H9 (cell line): Measurements from ENCODE around the gene KCTD16. TPM values are rescaled to one million over a fixed set of nuclear protein-coding genes. Genes with fewer than 3 reads are reported as not detected.

Source experiments
- DNase-seq: peaks from one replicate; pipeline ENCODE4 v3.0.0-alpha.2; 2017
- H2AFZ ChIP-seq: one replicate; pipeline ENCODE4 v1.6.1; 2013; ENCODE audit warnings: mild to moderate bottlenecking, low read length, control low read depth, moderate library complexity
- H2AK5ac ChIP-seq: 2 replicates; pipeline ENCODE4 v1.6.1; 2013; ENCODE audit warnings: low read length, control low read depth, mixed read lengths; ENCODE audit not compliant: insufficient read length
- H2BK120ac ChIP-seq: one replicate; pipeline ENCODE4 v1.6.1; 2013; ENCODE audit warnings: low read depth, mild to moderate bottlenecking, low read length, control low read depth, inconsistent platforms; ENCODE audit not compliant: poor library complexity, severe bottlenecking
- H2BK12ac ChIP-seq: 2 replicates; pipeline ENCODE4 v1.6.1; 2013; ENCODE audit warnings: low read length, control low read depth, mixed read lengths, low read depth; ENCODE audit not compliant: insufficient read length
- H2BK15ac ChIP-seq: 2 replicates; pipeline ENCODE4 v1.6.1; 2013; ENCODE audit warnings: low read depth, low read length, control low read depth
- H2BK20ac ChIP-seq: one replicate; pipeline ENCODE4 v1.6.1; 2013; ENCODE audit warnings: low read depth, mild to moderate bottlenecking, low read length, control low read depth, inconsistent platforms; ENCODE audit not compliant: poor library complexity, severe bottlenecking
- H2BK5ac ChIP-seq: 2 replicates; pipeline ENCODE4 v1.6.1; 2013; ENCODE audit warnings: low read length, control low read depth, mixed read lengths; ENCODE audit not compliant: insufficient read length
- H3K14ac ChIP-seq: 2 replicates; pipeline ENCODE4 v1.6.1; 2013; ENCODE audit warnings: low read length, control low read depth; ENCODE audit not compliant: insufficient read depth
- H3K18ac ChIP-seq: 2 replicates; pipeline ENCODE4 v1.6.1; 2013; ENCODE audit warnings: low read depth, mild to moderate bottlenecking, mixed read lengths, low read length, control low read depth; ENCODE audit not compliant: insufficient read length
- H3K23ac ChIP-seq: 2 replicates; pipeline ENCODE4 v1.6.1; 2013; ENCODE audit warnings: low read length, control low read depth, mixed read lengths, low read depth; ENCODE audit not compliant: insufficient read length
- H3K23me2 ChIP-seq: 2 replicates; pipeline ENCODE4 v1.6.1; 2013; ENCODE audit warnings: low read depth, mild to moderate bottlenecking, mixed read lengths, low read length, control low read depth; ENCODE audit not compliant: insufficient read length, poor library complexity, severe bottlenecking
- H3K27ac ChIP-seq: 2 replicates; pipeline ENCODE4 v1.5.1; 2013; ENCODE audit warnings: low read length, control low read depth, mixed read lengths, low read depth; ENCODE audit not compliant: insufficient read length
- H3K27me3 ChIP-seq: 2 replicates; pipeline ENCODE4 v1.6.1; 2013; ENCODE audit warnings: low read length, control low read depth, inconsistent platforms; ENCODE audit not compliant: insufficient read depth
- H3K4ac ChIP-seq: 2 replicates; pipeline ENCODE4 v1.6.1; 2013; ENCODE audit warnings: low read depth, mild to moderate bottlenecking, control low read depth, inconsistent platforms, low read length, moderate library complexity
- H3K4me1 ChIP-seq: 2 replicates; pipeline ENCODE4 v1.6.1; 2013; ENCODE audit warnings: low read length, control low read depth, inconsistent platforms; ENCODE audit not compliant: insufficient read depth
- H3K4me2 ChIP-seq: 2 replicates; pipeline ENCODE4 v1.6.1; 2013; ENCODE audit warnings: low read length, control low read depth, mixed read lengths; ENCODE audit not compliant: insufficient read length, insufficient read depth
- H3K56ac ChIP-seq: 2 replicates; pipeline ENCODE4 v1.6.1; 2013; ENCODE audit warnings: low read depth, mild to moderate bottlenecking, mixed read lengths, low read length, control low read depth; ENCODE audit not compliant: insufficient read length
- H3K79me1 ChIP-seq: 2 replicates; pipeline ENCODE4 v1.6.1; 2013; ENCODE audit warnings: low read depth, mild to moderate bottlenecking, moderate library complexity, low read length, control low read depth, inconsistent platforms; ENCODE audit not compliant: insufficient read depth, poor library complexity, severe bottlenecking
- H3K79me2 ChIP-seq: 2 replicates; pipeline ENCODE4 v1.6.1; 2013; ENCODE audit warnings: low read length, control low read depth, inconsistent platforms; ENCODE audit not compliant: insufficient read depth
- H3K9ac ChIP-seq: 2 replicates; pipeline ENCODE4 v1.6.1; 2013; ENCODE audit warnings: low read length, control low read depth, mixed read lengths; ENCODE audit not compliant: insufficient read length; ENCODE audit errors: extremely low read depth
- H3K9me3 ChIP-seq: one replicate; pipeline ENCODE4 v1.6.1; 2013; ENCODE audit warnings: low read depth, low read length, inconsistent platforms; ENCODE audit not compliant: control insufficient read depth
- H3T11ph ChIP-seq: one replicate; pipeline ENCODE4 v1.6.1; 2013; ENCODE audit warnings: mild to moderate bottlenecking, low read length, control low read depth, inconsistent platforms
- H4K20me1 ChIP-seq: one replicate; pipeline ENCODE4 v1.6.1; 2013; ENCODE audit not compliant: control insufficient read depth, insufficient read length, insufficient read depth
- H4K5ac ChIP-seq: 2 replicates; pipeline ENCODE4 v1.6.1; 2013; ENCODE audit warnings: low read depth, mild to moderate bottlenecking, mixed read lengths, low read length, control low read depth; ENCODE audit not compliant: insufficient read length
- H4K8ac ChIP-seq: replicated peaks from 2 replicates; pipeline ENCODE4 v1.6.1; 2013; ENCODE audit warnings: low read length, control low read depth, mixed read lengths, low read depth; ENCODE audit not compliant: insufficient read length
- H4K91ac ChIP-seq: 2 replicates; pipeline ENCODE4 v1.6.1; 2013; ENCODE audit warnings: low read depth, mild to moderate bottlenecking, moderate library complexity, mixed read lengths, low read length, control low read depth; ENCODE audit not compliant: insufficient read length
- H3K27ac Mint-ChIP-seq, 3 experiments: 2 replicates in 2 of 3; 3 replicates in 1 of 3; pipeline ENCODE4 v1.8.0; 2020 to 2021; ENCODE audit warnings: mixed read lengths in 3 of 3, mild to moderate bottlenecking in 1 of 3, moderate library complexity in 1 of 3
- H3K27me3 Mint-ChIP-seq: 2 replicates; pipeline ENCODE4 v1.8.0; 2021; ENCODE audit warnings: low read depth, mild to moderate bottlenecking, moderate library complexity, mixed read lengths
- H3K36me3 Mint-ChIP-seq, 3 experiments: 2 replicates in 2 of 3; 3 replicates in 1 of 3; pipeline ENCODE4 v1.8.0; 2020 to 2021; ENCODE audit warnings: low read depth in 3 of 3, mixed read lengths in 3 of 3; ENCODE audit not compliant: insufficient read depth in 1 of 3
- H3K4me1 Mint-ChIP-seq, 2 experiments: 2 replicates each; pipeline ENCODE4 v1.8.0; 2020; ENCODE audit warnings: mixed read lengths in 2 of 2
- H3K4me3 Mint-ChIP-seq, 2 experiments: 2 replicates in 1 of 2; 3 replicates in 1 of 2; pipeline ENCODE4 v1.8.0; 2020 to 2021; ENCODE audit warnings: mild to moderate bottlenecking in 2 of 2, mixed read lengths in 2 of 2, moderate library complexity in 1 of 2
- H3K9me3 Mint-ChIP-seq, 2 experiments: 2 replicates in 1 of 2; 3 replicates in 1 of 2; pipeline ENCODE4 v1.8.0; 2020; ENCODE audit warnings: mild to moderate bottlenecking in 2 of 2, mixed read lengths in 2 of 2, moderate library complexity in 1 of 2
- WGBS: extraction: QIAGEN DNeasy Blood & Tissue Kit; methylation state at CpG from one replicate; pipeline ENCODE4 v1.1.7; 2013; ENCODE audit warnings: missing lambda C conversion rate, low lambda C conversion rate, mixed read lengths; ENCODE audit not compliant: insufficient read length; ENCODE audit errors: extremely low coverage; 5-methylcytosine and 5-hydroxymethylcytosine counted together
- total RNA-seq: library from RNA; stranded (reverse); gene quantifications from 2 replicates; pipeline ENCODE4 v1.2.1, GENCODE V29; 2021
- TF ChIP-seq, protein P1 (sequence below): fragments of 200-600 bp; sonication (generic); conservative IDR thresholded peaks from 3 replicates; pipeline ENCODE4 v1.8.0; 2021; ENCODE audit warnings: antibody characterized with exemption, mild to moderate bottlenecking

The KCTD16 gene
- total RNA-seq, 1 experiment from 2014 or later: 0.09 TPM

- Histone ChIP-seq H4K5ac (no peak overlapping the region), H2BK15ac (no peak overlapping the region), H2AK5ac (no peak overlapping the region), H4K20me1 (no peaks in the 10 kb centered on the region), H4K8ac (no peak overlapping the region), H2BK20ac (no peak overlapping the region), H3K27ac (no peak overlapping the region), H3K4ac (no peak overlapping the region), H3K23ac (no peak overlapping the region), H3K9ac (no peak overlapping the region), H3K4me1 (no peaks in the 10 kb centered on the region), H2BK120ac (no peak overlapping the region), H3K9me3 (no peaks in the 10 kb centered on the region), H3K23me2 (no peaks in the 10 kb centered on the region), H3K79me2 (no peaks in the 10 kb centered on the region), H3K18ac (no peak overlapping the region), H3T11ph (no peak overlapping the region), H3K56ac (no peak overlapping the region), H3K27me3 (no peaks in the 10 kb centered on the region), H2BK5ac (no peak overlapping the region), H2AFZ (no peak overlapping the region), H4K91ac (no peak overlapping the region), H3K79me1 (no peaks in the 10 kb centered on the region), H2BK12ac (no peak overlapping the region), H3K4me2 (no peak overlapping the region), H3K14ac (no peak overlapping the region)
- Mint-ChIP-seq H3K27ac (peak overlapping the region in 1 of 3 experiments; percentile 58; a peak in 2 of 7 replicates), H3K4me1 (peaks cover 9 to 13% of the 10 kb centered on the region in 2 experiments), H3K4me3 (no peak overlapping the region), H3K36me3 (no peaks in the 10 kb centered on the region), H3K9me3 (no peaks in the 10 kb centered on the region), H3K27me3 (no peaks in the 10 kb centered on the region)
- TF ChIP-seq, protein P1, sequence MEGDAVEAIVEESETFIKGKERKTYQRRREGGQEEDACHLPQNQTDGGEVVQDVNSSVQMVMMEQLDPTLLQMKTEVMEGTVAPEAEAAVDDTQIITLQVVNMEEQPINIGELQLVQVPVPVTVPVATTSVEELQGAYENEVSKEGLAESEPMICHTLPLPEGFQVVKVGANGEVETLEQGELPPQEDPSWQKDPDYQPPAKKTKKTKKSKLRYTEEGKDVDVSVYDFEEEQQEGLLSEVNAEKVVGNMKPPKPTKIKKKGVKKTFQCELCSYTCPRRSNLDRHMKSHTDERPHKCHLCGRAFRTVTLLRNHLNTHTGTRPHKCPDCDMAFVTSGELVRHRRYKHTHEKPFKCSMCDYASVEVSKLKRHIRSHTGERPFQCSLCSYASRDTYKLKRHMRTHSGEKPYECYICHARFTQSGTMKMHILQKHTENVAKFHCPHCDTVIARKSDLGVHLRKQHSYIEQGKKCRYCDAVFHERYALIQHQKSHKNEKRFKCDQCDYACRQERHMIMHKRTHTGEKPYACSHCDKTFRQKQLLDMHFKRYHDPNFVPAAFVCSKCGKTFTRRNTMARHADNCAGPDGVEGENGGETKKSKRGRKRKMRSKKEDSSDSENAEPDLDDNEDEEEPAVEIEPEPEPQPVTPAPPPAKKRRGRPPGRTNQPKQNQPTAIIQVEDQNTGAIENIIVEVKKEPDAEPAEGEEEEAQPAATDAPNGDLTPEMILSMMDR: peak; percentile 84
- WGBS: no CpG with 5 or more reads among the region's 2 CpGs
- DNase-seq: no peak
Measured at GRCh38 chr5:144142139-144142823, 28.4 kb upstream of the KCTD16 start.
